NCI-H446 treated with DMSO at 0.1 percent for 48 hours (cell line): Measurements from ENCODE around the gene KNDC1.

ENCODE experiments used
- DNase-seq: peaks from one replicate; lab custom pipeline; 2025; lab: John Stamatoyannopoulos, UW

Gene KNDC1

DNA sequence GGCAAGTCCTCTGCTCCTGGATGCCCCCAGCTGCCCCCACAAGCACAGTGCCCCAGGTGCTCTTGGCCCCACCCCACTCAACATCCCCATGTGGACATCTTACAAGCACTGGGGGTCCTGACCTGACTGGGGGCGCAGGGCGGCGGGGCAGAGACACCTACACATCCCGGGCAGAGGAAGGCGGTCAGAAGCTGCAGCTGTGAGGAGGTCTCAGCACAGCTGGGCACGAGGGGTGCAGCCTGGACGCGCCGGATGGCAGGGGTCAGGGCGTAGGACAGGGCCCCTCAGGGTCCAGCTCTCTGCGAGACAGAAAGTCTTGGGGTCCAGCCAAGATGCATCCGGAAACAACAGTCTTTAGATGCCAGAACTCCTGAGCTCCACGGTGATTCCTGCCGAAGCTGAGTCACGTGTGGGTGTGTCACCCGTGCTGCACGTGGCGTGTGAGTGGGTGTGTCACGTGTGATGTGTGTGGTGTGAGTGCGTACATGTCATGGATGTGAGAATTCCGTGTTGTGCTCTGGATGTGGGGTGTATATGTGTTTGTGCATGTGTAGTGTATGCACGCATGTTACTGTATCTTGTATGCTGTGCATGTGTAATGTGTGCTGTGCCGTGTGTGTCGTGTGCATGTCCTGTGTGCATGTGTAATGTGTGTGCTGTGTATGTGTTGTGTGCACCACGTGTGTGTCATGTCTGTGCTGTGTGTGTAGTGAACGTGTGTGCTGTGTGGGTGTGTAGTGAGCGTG lies 82.8 kb downstream of the KNDC1 start:
- no peak for DNase-seq

DNA sequence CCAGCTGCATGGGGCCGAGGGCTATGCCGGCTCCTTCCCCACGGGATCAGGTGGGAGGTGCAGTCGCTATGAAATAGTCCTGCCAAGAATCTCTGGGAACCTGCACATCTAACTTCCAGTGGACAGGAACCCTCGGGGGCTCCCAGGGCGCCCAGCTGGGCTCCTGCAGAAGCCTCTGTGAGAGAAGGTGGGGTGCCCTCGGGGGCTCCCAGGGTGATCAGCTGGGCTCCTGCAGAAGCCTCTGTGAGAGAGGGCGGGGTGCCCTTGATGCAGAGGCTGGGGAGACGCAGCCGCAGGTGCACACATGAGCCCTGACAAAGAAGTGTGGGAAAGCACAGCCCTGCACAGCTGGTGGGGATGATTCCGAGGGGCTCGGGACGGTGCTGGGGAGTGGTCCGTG lies 83.6 kb downstream of the KNDC1 start:
- no peak for DNase-seq

DNA sequence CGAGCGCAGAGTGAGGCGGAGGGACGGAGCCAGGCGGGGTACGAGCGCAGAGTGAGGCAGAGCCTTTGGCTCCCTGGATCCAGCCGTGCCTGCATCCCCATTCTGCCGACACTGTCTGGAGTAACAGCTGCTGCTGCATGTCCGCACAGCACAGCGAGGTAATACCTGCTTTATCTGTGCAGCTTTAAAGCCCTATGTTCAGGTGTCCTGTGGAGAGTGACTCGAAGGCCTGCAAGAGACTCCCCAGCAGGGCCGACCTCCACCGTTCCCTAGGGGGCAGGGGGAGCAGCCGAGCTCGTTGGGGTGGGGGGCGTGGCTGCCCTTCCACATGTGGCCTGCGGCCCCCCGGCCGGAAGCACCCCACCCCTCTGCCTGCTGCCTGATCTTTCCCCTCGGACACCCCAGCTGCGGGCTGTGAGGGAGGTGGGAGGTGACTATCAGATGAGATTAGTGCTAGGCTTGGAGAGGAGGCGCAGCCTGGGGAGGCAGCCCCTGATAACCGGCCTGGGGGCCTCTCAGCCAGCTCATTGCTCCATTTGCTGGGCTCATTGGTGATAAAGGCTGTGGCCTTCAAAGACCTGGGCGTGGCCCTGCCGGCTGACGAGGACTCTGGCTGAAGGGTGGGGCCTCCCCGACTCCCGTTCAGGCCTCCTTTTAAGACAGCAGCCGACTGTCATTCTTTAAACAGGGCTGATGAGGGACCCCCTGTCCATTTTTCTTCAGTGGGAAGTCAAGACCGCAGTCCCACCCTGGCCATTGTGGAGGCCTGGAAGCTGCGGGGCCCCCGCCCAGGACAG lies 85.6 kb downstream of the KNDC1 start:
- DNase-seq = no peak

DNA sequence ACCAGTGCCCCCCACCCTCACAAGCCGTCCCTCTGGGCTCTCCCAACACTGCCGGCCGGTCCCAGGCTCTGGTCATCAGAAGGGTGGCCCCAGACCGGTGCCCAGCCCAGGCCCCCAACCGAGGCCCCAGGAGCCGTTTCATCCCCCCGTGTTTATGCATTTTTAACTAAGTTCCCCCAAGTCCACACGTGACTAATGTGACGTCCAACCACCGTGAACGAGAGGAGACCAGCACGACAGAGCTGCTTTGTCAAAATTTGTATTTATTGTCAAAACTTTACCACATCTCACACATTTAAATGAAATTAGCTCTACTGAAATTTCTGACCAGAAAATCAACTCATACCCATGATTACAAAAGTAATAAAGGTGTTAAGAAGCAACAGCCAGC lies 86.2 kb downstream of the KNDC1 start:
- DNase-seq = no peak

DNA sequence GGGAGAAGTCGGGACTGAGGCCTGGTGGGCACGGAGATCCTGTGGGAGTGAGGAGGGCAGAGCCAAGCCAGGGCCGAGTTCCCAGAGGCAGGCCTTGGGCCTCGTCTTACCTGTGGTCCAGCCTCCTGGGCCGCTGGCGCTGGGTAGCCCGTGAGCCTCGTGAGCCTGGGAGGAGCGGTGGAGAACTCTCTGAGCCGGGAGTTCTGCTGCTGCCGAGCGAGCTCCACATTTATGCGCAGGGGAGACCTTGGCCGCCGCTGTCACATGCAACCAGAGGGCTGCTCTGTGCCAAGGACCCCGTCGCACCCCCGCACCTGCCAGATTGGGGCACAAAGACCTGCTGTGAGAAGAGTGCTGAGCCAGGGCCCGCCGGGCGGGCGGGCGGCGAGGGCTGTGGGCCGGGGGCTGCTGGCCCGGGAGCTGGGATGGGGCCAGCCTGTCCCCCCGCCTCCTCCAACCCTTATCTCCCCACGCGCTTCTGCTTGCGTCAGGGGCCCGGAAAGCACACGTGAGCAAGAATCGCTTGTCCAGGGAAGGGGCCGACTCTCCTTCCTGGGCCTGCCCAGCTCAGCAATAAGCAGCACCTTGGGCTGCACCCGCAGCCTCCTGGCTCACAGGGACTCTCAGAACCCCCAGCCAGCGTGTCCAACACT lies 87.8 kb downstream of the KNDC1 start:
- no peak for DNase-seq

DNA sequence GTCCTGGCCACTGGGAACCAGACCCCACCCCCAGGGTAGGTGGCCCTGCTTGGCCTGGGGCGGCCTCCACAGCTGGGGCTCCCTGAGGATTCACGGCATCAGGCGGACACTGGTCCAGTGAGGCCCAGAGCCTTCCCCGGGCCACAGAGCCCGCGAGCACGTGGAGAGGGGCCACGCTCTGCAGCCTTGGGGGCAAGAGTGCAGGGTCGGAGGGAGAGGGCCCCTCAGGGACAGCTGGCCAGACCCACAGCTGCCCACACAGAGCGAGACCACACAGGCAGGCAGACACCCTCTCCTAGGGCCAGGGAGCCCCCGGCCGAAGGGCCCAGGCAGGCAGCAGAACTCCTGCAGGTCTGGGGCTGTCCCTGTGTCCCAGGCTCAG lies 88.3 kb downstream of the KNDC1 start:
- no peak for DNase-seq

DNA sequence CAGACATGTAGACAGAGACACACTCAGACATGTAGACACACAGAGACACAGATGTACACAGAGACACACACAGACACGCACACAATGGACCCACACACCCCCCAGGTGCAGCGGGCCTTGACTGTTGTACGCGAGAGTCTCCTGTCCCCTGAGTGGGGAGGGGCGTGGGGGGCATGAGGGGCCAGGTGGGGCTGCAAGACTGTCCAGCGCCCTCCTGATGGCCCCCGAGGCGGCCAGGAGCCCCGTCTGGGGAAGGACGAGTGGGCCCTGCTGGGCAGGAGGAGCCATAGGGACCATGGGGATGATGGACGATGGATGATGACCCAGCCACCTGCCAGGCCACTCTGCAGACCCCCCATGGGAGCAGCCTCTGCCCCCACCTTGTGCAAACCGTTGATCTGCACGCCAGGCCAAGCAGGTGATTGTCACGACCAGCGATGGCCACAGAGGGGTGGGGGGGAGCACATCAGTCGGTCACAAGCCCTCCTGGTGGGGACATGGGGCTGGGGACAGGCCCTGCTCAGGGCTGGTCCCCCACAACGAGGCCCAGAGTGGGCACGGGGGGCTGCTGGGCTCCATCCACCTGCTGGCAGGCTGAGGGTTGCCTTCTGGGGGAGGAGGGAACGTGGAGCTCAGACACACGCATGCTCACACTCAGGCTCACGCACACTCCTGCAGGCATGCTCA lies 89.2 kb downstream of the KNDC1 start:
- DNase-seq = no peak

DNA sequence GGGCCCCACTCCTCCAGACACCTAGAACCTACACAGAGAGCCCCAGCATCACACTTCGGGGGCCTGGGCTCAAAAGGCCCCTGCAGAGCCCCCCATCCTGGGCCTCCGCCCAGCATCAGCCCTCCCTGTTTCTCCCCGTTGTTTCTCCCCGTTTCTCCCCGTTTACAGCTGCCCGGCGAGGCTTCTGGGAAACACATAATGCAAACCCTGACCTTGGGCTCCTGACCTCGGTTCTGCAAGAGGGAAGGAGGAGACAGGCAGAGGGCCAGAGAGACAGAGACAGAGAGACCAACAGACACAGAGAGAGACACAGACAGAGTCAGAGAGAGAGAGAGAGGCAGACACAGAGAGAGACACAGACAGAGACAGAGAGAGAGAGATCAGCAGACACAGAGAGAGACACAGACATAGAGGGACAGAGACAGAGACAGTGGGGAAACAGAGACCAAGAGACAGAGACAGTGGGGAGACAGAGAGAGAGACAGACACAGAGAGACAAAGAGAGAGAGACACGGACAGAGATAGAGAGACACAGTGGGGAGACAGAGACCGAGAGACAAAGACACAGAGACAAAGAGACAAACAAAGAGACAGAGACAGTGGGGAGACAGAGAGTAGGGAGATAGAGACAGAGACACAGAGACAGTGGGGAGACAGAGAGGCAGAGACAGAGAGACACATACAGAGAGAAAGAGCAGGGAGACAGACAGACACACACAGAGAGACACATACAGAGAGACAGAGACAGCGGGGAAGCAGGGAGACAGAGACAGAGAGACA lies 90.1 kb downstream of the KNDC1 start:
- DNase-seq = no peak

DNA sequence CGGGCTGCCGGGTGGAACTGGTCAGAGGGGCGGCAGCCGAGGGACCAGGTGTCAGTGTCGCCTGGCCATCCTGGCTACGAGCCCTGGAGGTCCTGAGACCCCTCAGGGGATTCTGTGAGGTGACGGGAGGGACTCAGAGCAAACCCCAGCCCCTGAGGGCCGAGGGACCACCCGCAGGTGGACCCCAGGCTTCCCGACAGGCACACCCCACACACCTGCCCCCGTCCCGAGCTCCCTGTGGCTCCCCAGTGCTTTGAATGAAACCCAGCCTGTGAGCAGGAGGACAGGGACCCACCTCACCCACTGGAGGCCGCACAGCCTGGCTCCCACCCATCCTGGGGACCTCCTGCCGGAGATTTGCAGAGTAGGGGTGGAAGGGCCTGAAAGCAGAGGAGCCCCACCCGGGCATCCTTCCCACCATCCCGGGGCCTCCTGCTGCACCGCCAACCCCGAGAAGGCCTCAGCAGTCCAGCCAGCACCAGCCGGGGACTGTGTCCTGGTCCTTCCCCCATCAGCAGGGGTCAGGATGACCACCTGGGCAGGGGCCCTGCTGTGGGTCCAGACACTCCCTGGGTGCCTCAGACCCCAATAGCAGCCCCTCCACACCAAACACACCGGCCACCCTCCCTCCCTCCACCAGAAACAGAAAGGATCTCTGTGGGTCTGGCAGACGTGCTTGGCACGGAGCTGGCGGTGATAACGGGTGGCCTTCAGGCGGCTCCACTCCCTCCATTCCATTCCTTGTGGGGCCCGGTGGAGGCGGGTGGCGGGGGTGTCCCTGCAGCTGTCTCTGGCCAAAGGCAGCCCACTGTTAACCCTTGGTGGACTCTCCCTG lies 91.6 kb downstream of the KNDC1 start:
- DNase-seq = no peak

DNA sequence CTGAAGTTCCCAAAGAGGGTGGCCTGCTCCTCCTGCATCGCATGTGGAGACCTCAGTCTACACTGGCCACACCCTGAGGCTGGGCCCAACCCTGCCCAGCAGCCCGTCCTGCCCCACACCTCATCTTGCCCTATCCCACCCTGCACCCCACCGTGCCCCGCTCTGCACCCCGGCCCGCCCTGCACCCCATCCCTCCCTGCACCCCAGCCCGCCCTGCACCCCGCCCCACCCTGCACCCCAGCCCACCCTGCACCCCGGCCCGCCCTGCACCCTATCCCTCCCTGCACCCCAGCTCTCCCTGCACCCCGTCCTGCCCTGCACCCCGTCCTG lies 92.2 kb downstream of the KNDC1 start:
- DNase-seq = no peak

DNA sequence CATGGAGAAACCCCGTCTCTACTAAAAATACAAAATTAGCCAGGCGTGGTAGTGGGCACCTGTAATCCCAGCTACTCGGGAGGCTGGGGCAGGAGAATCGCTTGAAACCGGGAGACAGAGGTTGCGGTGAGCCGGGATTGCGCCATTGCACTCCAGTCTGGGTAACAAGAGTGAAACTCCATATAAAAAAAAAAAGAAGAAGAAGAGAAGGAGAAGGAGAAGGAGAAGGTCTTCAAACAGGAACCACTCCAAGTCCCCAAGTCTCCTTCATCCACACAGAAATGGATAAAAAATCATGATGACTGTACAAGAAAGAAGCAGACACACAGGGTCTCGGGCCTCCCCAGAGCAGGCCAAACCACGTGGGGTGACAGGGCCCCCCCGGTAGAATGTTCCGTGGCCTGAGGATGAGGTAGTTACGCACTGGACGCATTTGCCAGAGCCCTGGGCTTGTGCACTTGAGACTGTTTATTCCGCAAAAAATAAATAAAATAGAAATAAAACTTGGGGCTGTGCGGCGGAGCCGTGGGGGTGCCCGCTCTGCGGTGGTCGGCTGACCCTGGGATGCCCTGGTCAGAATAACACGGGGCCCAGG lies 93.4 kb downstream of the KNDC1 start:
- no peak for DNase-seq

DNA sequence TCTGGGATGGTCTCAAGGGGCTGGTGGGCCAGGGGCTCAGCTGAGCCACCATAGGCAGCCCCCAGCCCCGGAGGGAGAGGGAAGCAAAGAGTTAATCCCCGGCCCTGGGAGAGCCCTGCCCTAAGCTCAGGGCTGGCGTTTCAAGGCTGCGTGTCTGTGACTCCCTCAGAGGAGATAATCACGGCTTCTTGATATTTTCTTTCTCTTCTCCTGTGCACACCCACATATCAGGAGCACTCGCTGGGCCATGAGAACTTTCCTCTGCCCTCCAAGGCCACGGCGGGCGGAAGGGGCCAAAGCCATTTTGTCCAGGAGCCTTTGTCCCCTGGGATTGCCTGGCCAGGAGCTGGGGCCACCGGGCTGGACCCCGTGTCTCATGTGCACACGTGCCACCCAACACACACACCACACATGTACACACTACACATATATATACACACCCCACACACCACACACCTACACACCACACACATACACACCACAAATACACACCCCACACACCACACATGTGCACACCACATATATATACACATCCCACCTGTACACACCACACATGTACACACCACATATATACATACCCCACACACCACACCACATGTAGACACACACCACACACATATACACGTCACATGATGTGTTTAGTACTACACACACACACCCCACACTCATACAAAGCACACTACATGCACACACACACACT lies 94.6 kb downstream of the KNDC1 start:
- DNase-seq = no peak

DNA sequence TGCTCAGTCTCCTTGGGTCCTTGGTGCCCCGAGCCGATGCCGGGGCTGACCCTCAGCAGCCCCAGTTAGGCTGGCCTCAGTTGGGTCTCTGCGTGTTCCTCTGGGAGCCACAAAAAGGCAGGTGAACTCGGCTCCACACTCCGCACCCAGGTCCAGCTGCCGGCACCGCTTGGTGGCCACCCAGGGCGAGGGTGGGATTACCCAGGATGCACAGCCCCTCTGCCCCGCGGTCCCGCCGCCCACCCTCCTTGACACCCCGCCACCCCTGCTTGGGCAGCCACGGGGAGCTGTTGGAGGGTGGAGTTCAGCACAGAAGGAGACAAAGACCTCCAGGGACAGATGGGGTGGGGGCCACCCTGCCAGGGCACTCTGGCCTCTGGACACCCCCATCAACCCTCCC lies 95.3 kb downstream of the KNDC1 start:
- no peak for DNase-seq

DNA sequence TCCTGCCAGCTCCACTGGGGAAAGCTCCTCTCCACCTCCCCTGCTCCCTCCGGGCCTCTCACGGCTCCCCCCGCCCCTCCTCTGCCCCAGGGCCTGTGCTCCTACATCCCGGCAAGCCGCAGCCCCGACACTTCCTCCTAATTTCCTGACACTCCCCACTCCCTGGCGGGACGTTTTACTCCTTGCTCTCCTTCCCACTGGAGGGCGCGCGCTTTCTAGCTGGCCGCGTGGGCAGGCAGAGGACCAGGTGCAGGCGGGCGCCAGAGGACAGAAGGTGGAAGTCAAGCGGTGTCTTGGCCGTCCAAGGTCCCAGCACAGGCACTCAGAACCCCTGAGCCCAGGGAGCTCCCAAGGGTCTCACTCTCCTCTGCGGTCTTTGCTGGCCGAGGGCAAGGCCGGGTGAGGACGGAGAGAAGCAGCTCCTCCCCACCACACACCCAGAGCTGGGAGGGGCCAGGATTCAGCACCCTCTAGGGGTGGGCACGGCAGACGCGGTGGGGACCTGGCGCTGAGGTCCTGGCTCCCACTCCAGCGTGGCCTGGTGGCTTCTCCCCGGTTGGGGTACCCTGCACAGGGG lies 97.6 kb downstream of the KNDC1 start:
- DNase-seq = no peak

DNA sequence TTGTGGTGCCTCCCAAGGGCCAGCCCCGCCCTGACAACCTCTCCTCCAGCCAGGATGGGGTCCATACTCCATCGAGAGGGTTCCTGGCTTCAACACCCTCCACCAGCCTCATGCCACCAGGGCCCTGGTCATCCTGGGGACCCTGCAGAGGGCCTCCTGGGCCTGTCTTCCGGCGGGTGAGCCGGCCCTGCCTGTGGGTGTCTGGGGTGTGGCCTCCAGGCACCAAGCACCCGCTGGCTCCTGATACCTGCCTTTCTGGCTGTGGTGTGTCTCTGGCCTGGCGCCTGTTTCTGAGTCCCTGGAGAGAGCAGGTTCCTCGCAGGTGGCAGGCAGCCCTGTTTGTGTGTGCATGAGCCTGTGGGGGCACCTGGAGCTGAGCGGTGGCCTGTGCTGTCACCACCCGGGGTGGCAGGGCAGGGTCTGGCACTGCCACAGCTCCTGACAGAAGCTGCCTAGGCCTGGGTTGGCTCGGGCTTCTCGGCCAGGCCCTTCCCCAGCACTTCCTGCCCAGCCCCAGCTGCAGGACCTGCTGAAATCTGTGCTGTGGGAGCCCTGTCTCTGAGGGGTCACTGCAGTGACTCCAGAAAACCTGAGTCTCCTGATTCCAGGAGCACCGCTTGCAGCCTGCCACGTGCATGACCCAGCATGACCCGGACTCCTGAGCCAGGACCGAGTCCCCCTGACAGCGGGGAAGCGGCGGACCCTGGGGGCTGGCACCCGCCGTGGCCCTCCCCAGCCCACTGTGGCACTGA lies 98.2 kb downstream of the KNDC1 start:
- DNase-seq = no peak

DNA sequence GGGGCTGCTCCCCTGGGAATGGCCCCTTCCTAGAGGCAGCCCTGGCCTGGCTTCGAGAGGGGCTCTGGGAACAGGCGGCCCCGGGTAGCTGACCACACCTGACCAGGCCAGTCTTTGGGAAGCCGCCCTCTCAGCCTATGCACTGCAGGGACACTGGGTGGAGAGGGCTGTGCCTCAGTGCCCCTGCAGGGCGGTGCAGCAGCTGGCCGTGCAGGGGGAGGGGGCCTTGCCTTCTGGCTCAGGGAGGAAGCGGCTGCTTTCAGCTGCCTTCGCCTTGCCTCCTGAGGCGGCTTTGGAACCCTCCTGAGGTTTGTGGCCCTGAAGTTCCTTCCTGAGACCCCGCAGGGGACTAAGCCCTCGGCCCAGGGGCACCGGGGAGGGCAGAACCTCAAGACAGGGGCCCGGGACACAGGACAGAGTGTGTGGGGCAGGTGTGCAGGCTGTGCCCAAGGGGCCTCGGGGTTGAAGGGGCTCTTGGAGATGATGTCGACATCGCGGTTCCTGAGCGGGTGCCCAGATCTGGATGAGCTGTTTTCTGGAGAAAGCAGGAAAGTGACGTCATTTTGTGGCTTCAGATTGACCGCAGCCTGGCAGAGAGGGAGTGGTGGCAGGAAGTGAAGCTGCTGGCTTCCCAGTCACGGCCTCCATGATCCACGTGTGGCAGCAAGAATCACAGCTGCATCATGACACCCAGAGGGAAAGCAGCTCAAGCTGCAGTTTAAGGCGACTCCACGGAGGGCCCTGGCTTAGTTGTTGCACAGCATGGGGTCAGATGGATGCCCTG lies 99.0 kb downstream of the KNDC1 start:
- no peak for DNase-seq

DNA sequence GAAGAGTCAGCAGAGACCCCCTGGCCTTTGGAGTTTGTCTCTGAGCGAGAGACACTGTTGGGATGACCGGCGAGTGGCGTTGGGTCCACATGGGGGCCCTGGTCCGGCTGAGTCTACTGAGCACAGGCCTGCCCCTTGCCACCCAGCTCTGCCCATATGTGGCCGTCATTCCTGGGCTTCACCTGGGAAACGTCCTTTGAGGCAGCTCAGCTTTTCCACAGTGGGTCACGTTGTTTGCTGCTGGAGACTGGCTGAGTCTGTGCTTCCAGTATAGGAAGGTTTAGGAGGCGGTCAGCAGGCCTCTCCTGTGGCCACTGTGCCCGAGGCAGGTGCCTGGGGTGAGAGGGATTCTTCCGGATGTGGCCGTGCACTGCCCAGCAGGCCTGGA lies 99.6 kb downstream of the KNDC1 start:
- no peak for DNase-seq
